Stimulated activated memory B cell treated with anti-CD40 and anti-IgM and Interleukin-4, amounts not matched to agents 10 μg/mL and 1 μg/mL and 100 μg/mL, for 72 hours (primary cell): ENCODE data around the gene CDK10.
A peak's percentile ranks its signal among the peaks of the same experiment; 100 is the strongest.

Experiments used
- ATAC-seq: fragments of 150-1000 bp; cut with Tn5 transposase; 2 replicates; pipeline ENCODE4 v1.10.0; 2021
- H3K27ac Mint-ChIP-seq: one replicate; pipeline ENCODE4 v1.8.0; 2022; ENCODE audit warnings: mild to moderate bottlenecking, mixed read lengths
- H3K27me3 Mint-ChIP-seq: one replicate; pipeline ENCODE4 v1.8.0; 2022; ENCODE audit warnings: mixed read lengths
- H3K36me3 Mint-ChIP-seq: one replicate; pipeline ENCODE4 v1.8.0; 2022; ENCODE audit warnings: mixed read lengths
- H3K4me1 Mint-ChIP-seq: one replicate; pipeline ENCODE4 v1.8.0; 2022; ENCODE audit warnings: mixed read lengths
- H3K4me3 Mint-ChIP-seq: one replicate; pipeline ENCODE4 v1.8.0; 2022; ENCODE audit warnings: mild to moderate bottlenecking, moderate library complexity, mixed read lengths
- H3K9me3 Mint-ChIP-seq: one replicate; pipeline ENCODE4 v1.8.0; 2022; ENCODE audit warnings: mixed read lengths

The CDK10 gene, protein sequence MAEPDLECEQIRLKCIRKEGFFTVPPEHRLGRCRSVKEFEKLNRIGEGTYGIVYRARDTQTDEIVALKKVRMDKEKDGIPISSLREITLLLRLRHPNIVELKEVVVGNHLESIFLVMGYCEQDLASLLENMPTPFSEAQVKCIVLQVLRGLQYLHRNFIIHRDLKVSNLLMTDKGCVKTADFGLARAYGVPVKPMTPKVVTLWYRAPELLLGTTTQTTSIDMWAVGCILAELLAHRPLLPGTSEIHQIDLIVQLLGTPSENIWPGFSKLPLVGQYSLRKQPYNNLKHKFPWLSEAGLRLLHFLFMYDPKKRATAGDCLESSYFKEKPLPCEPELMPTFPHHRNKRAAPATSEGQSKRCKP

DNA sequence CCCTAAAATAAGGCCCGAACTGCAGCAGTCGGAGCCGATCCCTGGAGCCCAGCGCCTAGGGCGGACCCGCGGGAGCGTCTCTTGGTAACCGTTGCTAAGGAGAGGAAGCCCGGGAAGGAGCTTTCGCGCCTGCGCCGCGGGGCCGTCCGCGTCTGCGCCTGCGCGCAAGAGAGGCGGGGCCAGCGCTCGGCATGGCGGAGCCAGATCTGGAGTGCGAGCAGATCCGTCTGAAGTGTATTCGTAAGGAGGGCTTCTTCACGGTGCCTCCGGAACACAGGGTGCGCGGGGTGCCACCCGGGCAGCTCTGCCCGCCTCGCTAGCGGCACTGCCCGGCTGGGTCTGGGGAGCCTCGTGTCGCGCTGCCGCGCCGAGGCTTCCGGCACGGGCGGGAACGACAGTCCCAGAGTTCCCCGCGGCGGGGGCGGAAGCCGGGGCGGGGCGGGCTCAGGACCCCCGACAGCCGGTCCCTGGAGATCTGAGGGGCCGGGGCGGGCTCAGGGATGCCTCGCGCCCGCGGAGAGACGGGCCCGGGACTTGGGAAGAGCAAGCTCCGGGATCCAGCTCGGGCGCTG, at the start of gene CDK10:
Gene CDK10 (plus strand): TSS at position 170 of the 572 bp plus-strand sequence. CDS start 22 bp downstream, at position 192.
- Mint-ChIP-seq H3K36me3 (peaks cover 30% of the 10 kb centered on the region), H3K4me3 (peak within 1 kb of the TSS; percentile 95), H3K27me3 (no peaks in the 10 kb centered on the region), H3K9me3 (no peaks in the 10 kb centered on the region), H3K27ac (peak within 1 kb of the TSS; percentile 81), H3K4me1 (peaks cover 26% of the 10 kb centered on the region)
- ATAC-seq = peak; percentile 92

- peaks cover 35% of the 10 kb centered on the region for H3K27me3 Mint-ChIP-seq
- no peak overlapping the region for H3K27ac Mint-ChIP-seq
- H3K9me3 Mint-ChIP-seq = peaks cover 6% of the 10 kb centered on the region
- H3K4me3 Mint-ChIP-seq = no peak overlapping the region
- no peaks in the 10 kb centered on the region for H3K36me3 Mint-ChIP-seq
- peaks cover 18% of the 10 kb centered on the region for H3K4me1 Mint-ChIP-seq
- ATAC-seq = no peak
Observed at GRCh38 chr16:89637379-89637778, 49.1 kb upstream of the CDK10 start.

DNA sequence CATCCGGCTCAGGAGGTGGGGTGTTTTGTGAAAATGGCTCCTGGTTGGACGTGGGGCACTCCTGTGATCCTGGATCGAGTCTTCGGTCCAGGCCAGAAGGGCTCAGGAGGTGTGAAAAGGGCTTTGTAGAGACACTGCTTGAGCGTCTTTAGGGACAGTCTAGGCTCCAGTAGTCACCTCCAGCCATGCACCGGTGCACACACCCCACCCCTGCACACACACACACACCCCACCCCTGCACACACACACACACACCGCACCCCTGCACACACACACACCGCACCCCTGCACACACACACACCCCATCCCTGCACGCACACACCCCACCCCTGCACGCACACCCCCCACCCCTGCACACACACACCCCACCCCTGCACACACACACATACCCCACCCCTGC, 48.0 kb upstream of the CDK10 start:
- H3K4me3 Mint-ChIP-seq = no peak overlapping the region

DNA sequence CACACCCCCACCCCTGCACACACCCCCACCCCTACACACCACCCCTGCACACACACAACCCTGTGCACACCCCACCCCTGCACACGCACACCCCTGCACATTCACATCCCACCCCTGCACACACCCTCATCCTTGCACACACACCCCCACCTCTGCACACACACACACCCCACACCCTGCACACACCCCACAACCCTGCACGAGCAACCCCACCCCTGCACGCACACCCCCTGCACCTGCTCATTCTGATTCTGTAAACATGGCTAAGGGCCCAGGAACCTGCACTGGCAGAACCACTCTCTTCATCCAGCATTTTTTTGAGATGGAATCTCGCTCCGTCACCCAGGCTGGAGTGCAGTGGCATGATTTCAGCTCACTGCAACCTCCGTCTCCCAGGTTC, 47.1 kb upstream of the CDK10 start:
- no peak overlapping the region for H3K27ac Mint-ChIP-seq
- peaks cover 6% of the 10 kb centered on the region for H3K9me3 Mint-ChIP-seq
- peaks cover 13% of the 10 kb centered on the region for H3K4me1 Mint-ChIP-seq
- ATAC-seq = peak; percentile 54
- H3K27me3 Mint-ChIP-seq = peaks cover 16% of the 10 kb centered on the region
- no peaks in the 10 kb centered on the region for H3K36me3 Mint-ChIP-seq
- H3K4me3 Mint-ChIP-seq = no peak overlapping the region

More for the DNA sequence above, 48.0 kb upstream of the CDK10 start:
- Mint-ChIP-seq H3K27ac (no peak overlapping the region), H3K27me3 (peaks cover 25% of the 10 kb centered on the region), H3K36me3 (no peaks in the 10 kb centered on the region), H3K9me3 (peaks cover 6% of the 10 kb centered on the region), H3K4me1 (peaks cover 17% of the 10 kb centered on the region)
- no peak for ATAC-seq

GRCh38 chr16:89641458-89642119, 44.9 kb upstream of the CDK10 start:
- Mint-ChIP-seq H3K4me1 (peaks cover 13% of the 10 kb centered on the region), H3K9me3 (no peaks in the 10 kb centered on the region), H3K36me3 (peaks cover 21% of the 10 kb centered on the region), H3K27ac (no peak overlapping the region), H3K27me3 (no peaks in the 10 kb centered on the region), H3K4me3 (no peak overlapping the region)
- no peak for ATAC-seq

DNA sequence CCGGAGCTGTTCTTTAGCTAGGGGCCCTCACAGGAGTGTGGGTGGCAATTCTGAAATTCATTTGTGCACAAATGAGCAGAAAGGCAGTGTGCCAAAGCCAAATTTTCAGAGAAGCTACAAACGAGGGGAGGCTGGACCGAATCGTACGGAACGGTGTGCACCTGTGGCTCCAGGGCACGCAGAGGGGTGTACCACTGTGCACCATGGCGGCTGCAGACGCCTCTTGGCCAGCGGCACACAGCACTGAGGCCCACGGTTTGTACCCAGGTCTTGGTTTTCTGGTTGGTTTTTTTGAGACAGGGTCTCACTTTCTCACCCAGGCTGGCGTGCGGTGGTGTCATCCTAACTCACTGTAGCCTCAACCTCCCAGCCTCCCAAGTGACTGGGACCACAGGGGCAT, 43.9 kb upstream of the CDK10 start:
- Mint-ChIP-seq H3K27ac (no peak overlapping the region), H3K36me3 (peaks cover 28% of the 10 kb centered on the region), H3K27me3 (no peaks in the 10 kb centered on the region), H3K9me3 (no peaks in the 10 kb centered on the region), H3K4me3 (no peak overlapping the region), H3K4me1 (peaks cover 13% of the 10 kb centered on the region)
- ATAC-seq = no peak

- ATAC-seq = no peak
- Mint-ChIP-seq H3K4me1 (peaks cover 13% of the 10 kb centered on the region), H3K9me3 (no peaks in the 10 kb centered on the region), H3K36me3 (peaks cover 33% of the 10 kb centered on the region), H3K27me3 (no peaks in the 10 kb centered on the region), H3K27ac (no peak overlapping the region), H3K4me3 (no peak overlapping the region)
Observed at GRCh38 chr16:89643769-89644300, 42.7 kb upstream of the CDK10 start.

- H3K27me3 Mint-ChIP-seq = no peaks in the 10 kb centered on the region
- H3K4me3 Mint-ChIP-seq = no peak overlapping the region
- H3K36me3 Mint-ChIP-seq = peaks cover 43% of the 10 kb centered on the region
- H3K4me1 Mint-ChIP-seq = peaks cover 12% of the 10 kb centered on the region
- H3K27ac Mint-ChIP-seq = no peak overlapping the region
- no peaks in the 10 kb centered on the region for H3K9me3 Mint-ChIP-seq
- no peak for ATAC-seq
Observed at GRCh38 chr16:89645122-89645521, 41.4 kb upstream of the CDK10 start.

GRCh38 chr16:89646270-89646669, 40.2 kb upstream of the CDK10 start:
- no peak for ATAC-seq
- no peak overlapping the region for H3K27ac Mint-ChIP-seq
- peaks cover under 1% of the 10 kb centered on the region for H3K4me1 Mint-ChIP-seq
- H3K27me3 Mint-ChIP-seq = no peaks in the 10 kb centered on the region
- peaks cover 50% of the 10 kb centered on the region for H3K36me3 Mint-ChIP-seq
- no peak overlapping the region for H3K4me3 Mint-ChIP-seq
- no peaks in the 10 kb centered on the region for H3K9me3 Mint-ChIP-seq

GRCh38 chr16:89646906-89647305, 39.6 kb upstream of the CDK10 start:
- Mint-ChIP-seq H3K4me3 (no peak overlapping the region), H3K27me3 (no peaks in the 10 kb centered on the region), H3K36me3 (peaks cover 50% of the 10 kb centered on the region), H3K9me3 (no peaks in the 10 kb centered on the region), H3K27ac (no peak overlapping the region), H3K4me1 (no peaks in the 10 kb centered on the region)
- no peak for ATAC-seq

DNA sequence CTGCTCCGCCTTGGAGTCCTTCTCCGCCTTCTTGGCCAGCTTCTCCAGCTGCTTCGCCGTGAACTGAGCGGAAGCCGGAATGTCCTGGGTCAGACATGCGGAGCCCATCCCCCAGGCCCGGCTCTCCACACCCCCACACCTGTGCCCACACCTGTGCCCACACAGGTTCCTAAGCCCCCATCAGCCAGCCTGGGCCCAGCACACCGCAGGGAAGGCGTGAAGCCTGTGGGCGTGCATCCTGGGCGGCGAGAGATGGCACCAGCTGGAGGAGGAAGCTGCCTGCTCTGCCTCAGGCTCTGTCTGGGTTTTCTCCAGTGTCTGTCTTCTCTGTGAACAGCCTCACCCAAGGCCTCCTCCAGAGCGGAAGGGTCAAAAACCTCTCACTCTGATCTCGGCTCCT, 34.9 kb upstream of the CDK10 start:
- ATAC-seq = no peak
- Mint-ChIP-seq H3K9me3 (no peaks in the 10 kb centered on the region), H3K4me1 (peaks cover 21% of the 10 kb centered on the region), H3K36me3 (peaks cover 29% of the 10 kb centered on the region), H3K27ac (no peak overlapping the region), H3K27me3 (no peaks in the 10 kb centered on the region), H3K4me3 (no peak overlapping the region)

GRCh38 chr16:89653656-89654295, 32.7 kb upstream of the CDK10 start:
- H3K27me3 Mint-ChIP-seq = no peaks in the 10 kb centered on the region
- peaks cover 17% of the 10 kb centered on the region for H3K36me3 Mint-ChIP-seq
- H3K4me1 Mint-ChIP-seq = peaks cover 34% of the 10 kb centered on the region
- no peak overlapping the region for H3K4me3 Mint-ChIP-seq
- H3K9me3 Mint-ChIP-seq = no peaks in the 10 kb centered on the region
- ATAC-seq = no peak
- no peak overlapping the region for H3K27ac Mint-ChIP-seq

- Mint-ChIP-seq H3K9me3 (no peaks in the 10 kb centered on the region), H3K36me3 (peaks cover 9% of the 10 kb centered on the region), H3K4me3 (no peak overlapping the region), H3K4me1 (peaks cover 36% of the 10 kb centered on the region), H3K27ac (no peak overlapping the region), H3K27me3 (no peaks in the 10 kb centered on the region)
- no peak for ATAC-seq
Observed at GRCh38 chr16:89655062-89655643, 31.3 kb upstream of the CDK10 start.

- Mint-ChIP-seq H3K36me3 (peaks cover 16% of the 10 kb centered on the region), H3K27me3 (no peaks in the 10 kb centered on the region), H3K9me3 (no peaks in the 10 kb centered on the region), H3K4me3 (peak overlapping the region; percentile 94), H3K27ac (peak overlapping the region; percentile 91), H3K4me1 (peaks cover 36% of the 10 kb centered on the region)
- peak; percentile 34 for ATAC-seq
Observed at GRCh38 chr16:89656435-89657121, 29.9 kb upstream of the CDK10 start.
